Choroid plexus epithelial cell (primary cell): ENCODE measurements around the gene SNAP47.

ENCODE experiments used
- DNase-seq: peaks from one replicate; pipeline ENCODE4 v3.0.0-alpha.2; 2010; ENCODE audit warnings: low read depth
- H3K4me3 ChIP-seq: 2 replicates; pipeline ENCODE4 v1.5.1; 2011; ENCODE audit warnings: low read depth, mild to moderate bottlenecking, control low read depth, low read length, moderate library complexity
- CTCF ChIP-seq: conservative IDR thresholded peaks from 2 replicates; pipeline ENCODE4 v1.5.1; 2011; ENCODE audit warnings: low read depth, mild to moderate bottlenecking, control low read depth, inconsistent platforms, low read length, moderate library complexity

Gene SNAP47

DNA sequence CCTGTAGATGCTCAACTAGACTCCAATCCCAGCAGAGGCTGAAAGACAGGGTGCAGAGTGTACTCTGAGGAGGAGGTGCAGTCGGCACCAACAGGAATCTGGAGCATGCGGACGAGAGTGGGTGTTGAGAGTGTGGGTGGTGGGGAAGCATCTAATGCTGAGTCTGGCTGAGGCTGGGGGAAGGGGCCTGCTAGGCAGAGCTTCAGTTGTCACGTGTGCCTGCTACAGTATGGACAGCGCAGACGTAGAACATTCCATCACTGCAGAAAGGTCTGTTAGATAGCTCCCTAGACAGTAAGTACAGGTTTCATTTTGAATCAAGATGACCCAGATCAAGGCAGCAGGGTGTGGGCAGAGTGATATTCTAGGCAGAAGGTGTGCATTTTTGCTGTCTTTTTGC is 23.1 kb downstream of the SNAP47 start:
- H3K4me3 ChIP-seq = no peak overlapping the region
- TF ChIP-seq CTCF = no peak
- DNase-seq = peak; percentile 16

DNA sequence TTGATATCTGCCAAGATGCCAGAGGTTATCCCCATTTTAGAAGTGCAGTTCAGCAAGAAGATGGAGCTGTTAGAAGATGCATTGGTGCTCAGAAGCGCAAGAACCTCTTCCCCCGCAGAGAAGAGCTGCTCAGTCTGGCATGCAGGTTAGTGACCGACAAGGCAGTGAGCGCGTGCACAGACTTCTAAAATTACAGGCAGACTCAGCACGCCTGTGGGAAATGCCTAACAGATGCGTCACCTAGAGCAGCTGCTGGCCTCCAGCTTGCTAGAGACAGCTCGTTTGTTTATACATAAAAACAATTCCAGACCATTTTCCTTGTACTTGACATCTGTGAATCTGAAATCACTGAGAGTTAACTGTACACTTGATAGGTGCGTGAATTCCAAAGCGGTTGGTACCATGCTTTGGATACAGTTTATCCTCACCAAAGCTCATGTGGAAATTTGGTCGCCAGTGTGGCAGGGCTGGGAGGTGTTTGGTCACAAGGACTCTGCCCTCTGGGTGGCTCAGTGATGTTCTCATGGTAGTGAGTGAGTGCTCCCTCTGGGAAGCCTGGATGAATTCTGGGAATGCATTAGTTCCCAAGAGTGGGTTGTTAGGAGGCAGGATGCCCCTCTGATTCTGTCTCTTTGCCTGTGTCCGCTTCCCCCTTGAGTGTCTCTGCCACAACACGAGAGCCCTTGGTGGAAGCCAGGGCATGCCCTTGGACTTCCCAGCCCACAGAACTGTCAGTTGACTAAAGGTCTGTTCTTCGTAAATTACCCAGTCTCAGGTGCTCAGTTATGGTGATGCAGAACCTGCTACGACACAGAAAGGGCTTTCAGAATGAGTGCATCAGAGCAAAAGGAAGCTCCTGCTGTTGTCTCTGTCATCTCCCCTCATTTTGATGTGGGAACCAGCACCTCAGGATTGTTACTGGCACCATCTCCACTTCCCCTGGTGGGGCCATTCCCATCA is 24.4 kb downstream of the SNAP47 start:
- DNase-seq = peak; percentile 99
- peak; percentile 1 for TF ChIP-seq CTCF
- no peak overlapping the region for H3K4me3 ChIP-seq

- H3K4me3 ChIP-seq = no peak overlapping the region
- DNase-seq = no peak
- no peak for TF ChIP-seq CTCF
These were observed 25.1 kb downstream of the SNAP47 start for GRCh38 chr1:227760377-227760776.

DNA sequence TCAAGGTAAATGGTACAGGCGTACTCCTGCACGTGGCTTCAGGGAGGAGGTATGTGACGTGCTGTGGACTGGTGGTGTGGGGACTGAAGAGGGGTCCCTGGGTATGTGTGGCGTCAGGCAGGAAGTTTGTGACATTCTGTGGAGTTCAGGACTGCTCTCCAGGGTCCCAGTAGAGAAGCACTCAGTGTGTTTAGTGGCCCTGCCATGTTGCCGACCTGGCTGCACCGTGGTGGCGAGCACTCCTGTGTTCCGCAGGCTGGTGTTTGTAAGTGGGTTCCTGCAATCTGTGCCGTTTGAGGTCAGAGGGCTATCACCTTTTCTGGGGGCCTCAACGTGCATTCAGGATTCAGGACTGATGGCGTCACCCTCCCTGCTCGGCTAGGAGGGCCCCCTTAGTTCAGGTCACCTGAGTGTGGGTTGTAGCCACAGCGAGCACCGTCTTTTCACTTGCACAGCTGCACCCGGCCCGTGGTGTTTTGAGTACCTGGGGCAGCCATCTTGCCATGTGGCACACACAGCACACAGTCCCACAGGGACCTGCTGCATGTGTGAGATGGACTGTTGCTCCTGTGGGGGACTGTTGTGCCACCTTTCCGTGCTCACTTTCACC is 26.5 kb downstream of the SNAP47 start:
- H3K4me3 ChIP-seq = no peak overlapping the region
- TF ChIP-seq CTCF = no peak
- no peak for DNase-seq

GRCh38 chr1:227762231-227762911 is 27.1 kb downstream of the SNAP47 start:
- DNase-seq = peak; percentile 76
- no peak overlapping the region for H3K4me3 ChIP-seq
- TF ChIP-seq CTCF = peak; percentile 77

GRCh38 chr1:227763246-227764018 is 28.2 kb downstream of the SNAP47 start:
- no peak for DNase-seq
- TF ChIP-seq CTCF = no peak
- no peak overlapping the region for H3K4me3 ChIP-seq
